Left ventricle myocardium inferior (tissue), 1 donor: Measurements from ENCODE around the gene ADNP. TPM values are rescaled to one million over a fixed set of nuclear protein-coding genes. Genes with fewer than 3 reads are reported as not detected.

Experiments
- DNase-seq: peaks from one replicate; pipeline ENCODE4 v3.0.0-alpha.2; 2020
- H3K27ac ChIP-seq: fragments of 200-600 bp; replicated peaks from 2 replicates; pipeline ENCODE4 v1.8.0; 2021
- H3K27me3 ChIP-seq: fragments of 200-600 bp; 2 replicates; pipeline ENCODE4 v1.8.0; 2021; ENCODE audit warnings: low read depth
- H3K36me3 ChIP-seq: fragments of 200-600 bp; 2 replicates; pipeline ENCODE4 v1.8.0; 2021
- H3K4me1 ChIP-seq: fragments of 200-600 bp; 2 replicates; pipeline ENCODE4 v1.8.0; 2021
- H3K4me3 ChIP-seq: fragments of 200-600 bp; 2 replicates; pipeline ENCODE4 v1.8.0; 2021; ENCODE audit warnings: mild to moderate bottlenecking, moderate library complexity
- H3K9me3 ChIP-seq: fragments of 200-600 bp; replicated peaks from 2 replicates; pipeline ENCODE4 v1.8.0; 2021
- CTCF ChIP-seq: fragments of 200-600 bp; IDR thresholded peaks from 2 replicates; pipeline ENCODE4 v1.8.0; 2021; ENCODE audit warnings: antibody characterized with exemption, mild to moderate bottlenecking, borderline replicate concordance
- intact Hi-C: fragments of 100-400 bp; cut with micrococcal nuclease; formaldehyde crosslinking; loops from one replicate; pipeline ENCODE4 v1.11.0; 2022
- total RNA-seq: library from RNA; stranded (reverse); fragmentation: NEBNext Ultra II Directional; extraction: Animal tissue kit (Norgen Biotek cat#: 25700); gene quantifications from one replicate; pipeline ENCODE4 v1.2.1, GENCODE V29; 2021
- donor health status: DM: no; HTN: yes; CAD: no; lungs with severe emphysema.

The ADNP gene
- total RNA-seq, 1 donor from 2014 or later: 27.3 TPM

DNA sequence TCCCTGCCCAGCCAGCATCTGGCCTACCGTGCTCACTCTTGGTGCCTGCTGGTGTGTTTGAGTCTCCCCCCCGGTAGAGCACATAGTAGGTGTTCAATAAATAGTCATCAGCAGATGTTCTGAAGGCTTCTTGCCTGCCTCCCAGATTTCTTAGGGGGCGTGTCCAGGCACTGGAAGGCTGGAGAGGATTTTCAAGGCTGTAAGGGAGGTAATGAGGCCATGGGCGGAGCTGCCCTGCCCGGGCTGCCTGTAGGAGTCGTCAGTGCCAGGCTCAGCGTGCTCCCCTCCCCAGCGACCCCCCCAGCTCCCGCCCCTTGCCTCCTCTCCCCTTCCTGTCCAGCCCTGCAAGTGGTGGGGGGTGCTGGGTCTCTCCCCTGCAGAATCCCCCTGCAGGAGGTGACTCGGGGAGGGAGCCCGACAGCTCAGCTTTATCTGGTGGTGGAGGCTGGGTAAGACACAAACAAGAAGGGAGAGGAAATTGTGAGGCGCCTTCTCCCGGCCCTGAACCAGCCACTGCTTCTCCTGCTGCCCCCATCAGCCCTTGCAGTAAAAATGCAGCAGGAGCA is 80.4 kb downstream of the ADNP start:
- no peak for TF ChIP-seq CTCF
- Histone ChIP-seq H3K4me3 (no peak overlapping the region), H3K36me3 (no peaks in the 10 kb centered on the region), H3K27ac (no peak overlapping the region), H3K4me1 (peaks cover 14% of the 10 kb centered on the region), H3K27me3 (peaks cover 11% of the 10 kb centered on the region), H3K9me3 (no peaks in the 10 kb centered on the region)
- intact Hi-C loops: no loop called here
- no peak for DNase-seq

GRCh38 chr20:50848846-50849673 is 82.2 kb downstream of the ADNP start:
- H3K9me3 ChIP-seq: no peaks in the 10 kb centered on the region

DNA sequence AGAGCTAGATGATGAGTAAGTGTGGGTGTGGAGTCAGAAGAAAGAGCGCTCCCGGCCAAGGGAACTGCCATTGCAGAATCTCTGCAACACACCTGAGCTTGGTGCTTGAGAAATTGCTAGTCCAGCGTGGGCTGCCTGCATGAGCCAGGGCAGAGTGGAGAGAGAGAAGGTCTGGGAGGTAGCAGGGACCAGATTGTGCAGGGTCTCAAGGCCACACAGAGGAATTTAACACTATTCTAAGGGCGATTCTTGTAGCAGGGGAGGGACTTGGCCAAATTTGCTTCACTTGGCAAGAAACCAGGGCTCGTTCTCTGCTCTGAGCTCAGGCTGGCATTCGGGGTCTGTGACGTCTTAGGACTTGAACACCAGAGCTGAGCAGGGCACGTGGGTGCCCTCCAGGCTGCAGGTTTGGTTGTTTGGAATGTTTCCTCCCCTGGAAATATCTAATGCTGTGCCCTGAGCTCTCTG is 82.9 kb downstream of the ADNP start:
- no peaks in the 10 kb centered on the region for H3K27me3 ChIP-seq
- peak overlapping the region; percentile 27 for H3K4me3 ChIP-seq
- H3K27ac ChIP-seq: peak overlapping the region; percentile 48
- intact Hi-C loops: no loop called here
- peaks cover 14% of the 10 kb centered on the region for H3K4me1 ChIP-seq
- no peak for DNase-seq
- no peaks in the 10 kb centered on the region for H3K36me3 ChIP-seq
- no peak for TF ChIP-seq CTCF
- H3K9me3 ChIP-seq: no peaks in the 10 kb centered on the region

More at GRCh38 chr20:50848846-50849673, 82.2 kb downstream of the ADNP start:
- no peak for DNase-seq
- peak overlapping the region; percentile 48 for H3K27ac ChIP-seq
- H3K4me3 ChIP-seq: peak overlapping the region; percentile 27
- no peak for TF ChIP-seq CTCF
- H3K27me3 ChIP-seq: peaks cover under 1% of the 10 kb centered on the region
- intact Hi-C loops: no loop called here
- H3K4me1 ChIP-seq: peaks cover 14% of the 10 kb centered on the region
- H3K36me3 ChIP-seq: no peaks in the 10 kb centered on the region

DNA sequence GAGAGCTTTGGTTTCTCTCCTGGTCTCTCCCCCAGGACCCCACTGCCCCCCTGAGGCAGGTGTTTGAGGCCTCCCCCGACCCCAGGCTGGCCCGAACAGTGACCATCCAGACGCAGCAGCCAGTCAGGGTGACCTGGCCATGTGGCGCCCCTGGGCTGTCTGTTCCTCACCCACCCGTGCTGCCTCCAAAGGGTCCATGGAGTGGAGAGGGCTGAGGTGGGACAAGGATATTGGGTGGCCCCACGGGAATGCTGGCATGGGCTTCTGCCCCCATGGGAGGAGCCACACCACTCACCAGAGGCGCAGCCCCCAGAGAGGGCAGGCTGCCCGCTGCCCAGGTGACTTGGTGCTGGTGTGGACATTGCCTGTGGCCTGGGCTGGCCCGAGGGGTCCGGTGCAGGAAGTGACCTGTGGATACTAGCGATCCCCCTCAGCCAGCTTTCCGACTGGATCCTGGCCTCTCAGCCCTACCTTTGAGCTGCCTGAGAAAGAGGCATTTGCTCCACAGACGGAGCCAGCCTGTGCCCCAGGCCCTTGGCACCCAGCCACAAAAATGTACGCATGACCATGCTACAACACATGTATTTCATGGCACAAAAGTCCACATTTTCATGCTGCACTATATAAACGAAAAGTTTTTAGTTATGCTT is 85.5 kb downstream of the ADNP start:
- DNase-seq: no peak
- intact Hi-C loops: no loop called here
- H3K27ac ChIP-seq: no peak overlapping the region
- peaks cover 14% of the 10 kb centered on the region for H3K4me1 ChIP-seq
- TF ChIP-seq CTCF: no peak
- no peaks in the 10 kb centered on the region for H3K27me3 ChIP-seq
- H3K4me3 ChIP-seq: no peak overlapping the region
- H3K9me3 ChIP-seq: no peaks in the 10 kb centered on the region
- H3K36me3 ChIP-seq: no peaks in the 10 kb centered on the region

- Histone ChIP-seq H3K9me3 (no peaks in the 10 kb centered on the region), H3K27ac (no peak overlapping the region), H3K4me3 (no peak overlapping the region), H3K27me3 (no peaks in the 10 kb centered on the region), H3K36me3 (no peaks in the 10 kb centered on the region), H3K4me1 (peaks cover 14% of the 10 kb centered on the region)
- no peak for DNase-seq
- intact Hi-C loops: no loop called here
- no peak for TF ChIP-seq CTCF
These were observed 86.7 kb downstream of the ADNP start for GRCh38 chr20:50844430-50845100.
